Urothelium cell line (cell line): ENCODE results near the gene NGDN.

ENCODE experiments used
- DNase-seq: peaks from one replicate; pipeline ENCODE4 v3.0.0; 2011; ENCODE audit warnings: low spot score, mixed read lengths
- FAIRE-seq: peaks from 2 replicates; lab custom pipeline; 2011; peaks lifted over from hg19 to GRCh38; lab: Jason Lieb, UNC

NGDN gene

DNA sequence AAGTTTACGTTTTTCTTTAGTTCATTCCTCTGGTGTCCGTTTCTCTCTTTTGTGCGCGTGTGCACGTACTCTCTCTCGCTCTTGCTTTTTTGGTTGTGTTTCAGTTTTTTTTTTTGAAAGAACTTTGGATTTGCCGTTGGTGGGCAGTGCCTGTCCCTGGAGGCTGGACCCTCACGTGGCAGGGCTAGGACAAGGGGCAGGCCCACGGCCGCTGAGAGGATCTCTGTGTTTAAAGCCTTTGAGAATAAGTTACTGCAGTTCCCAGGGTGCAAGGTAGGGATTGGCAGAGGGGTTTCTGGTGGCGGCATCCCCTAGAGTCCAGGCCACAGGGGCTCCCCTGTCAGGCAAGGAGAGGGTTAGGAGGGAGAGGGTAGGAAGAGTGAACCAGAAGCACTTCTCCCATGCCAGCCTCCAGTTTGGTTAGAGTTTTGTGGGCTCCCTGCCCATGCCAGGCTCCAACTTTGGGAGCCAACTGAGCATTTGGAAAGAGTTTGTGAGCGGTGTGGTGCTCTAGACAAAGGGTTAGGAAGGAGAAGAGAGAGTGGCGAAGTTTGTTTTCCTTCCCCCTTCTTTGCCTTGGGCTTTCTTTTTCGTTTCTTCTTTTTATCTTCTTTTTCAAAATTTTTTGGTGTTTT lies 51.5 kb downstream of the NGDN start:
- DNase-seq: no peak
- FAIRE-seq: no peak

DNA sequence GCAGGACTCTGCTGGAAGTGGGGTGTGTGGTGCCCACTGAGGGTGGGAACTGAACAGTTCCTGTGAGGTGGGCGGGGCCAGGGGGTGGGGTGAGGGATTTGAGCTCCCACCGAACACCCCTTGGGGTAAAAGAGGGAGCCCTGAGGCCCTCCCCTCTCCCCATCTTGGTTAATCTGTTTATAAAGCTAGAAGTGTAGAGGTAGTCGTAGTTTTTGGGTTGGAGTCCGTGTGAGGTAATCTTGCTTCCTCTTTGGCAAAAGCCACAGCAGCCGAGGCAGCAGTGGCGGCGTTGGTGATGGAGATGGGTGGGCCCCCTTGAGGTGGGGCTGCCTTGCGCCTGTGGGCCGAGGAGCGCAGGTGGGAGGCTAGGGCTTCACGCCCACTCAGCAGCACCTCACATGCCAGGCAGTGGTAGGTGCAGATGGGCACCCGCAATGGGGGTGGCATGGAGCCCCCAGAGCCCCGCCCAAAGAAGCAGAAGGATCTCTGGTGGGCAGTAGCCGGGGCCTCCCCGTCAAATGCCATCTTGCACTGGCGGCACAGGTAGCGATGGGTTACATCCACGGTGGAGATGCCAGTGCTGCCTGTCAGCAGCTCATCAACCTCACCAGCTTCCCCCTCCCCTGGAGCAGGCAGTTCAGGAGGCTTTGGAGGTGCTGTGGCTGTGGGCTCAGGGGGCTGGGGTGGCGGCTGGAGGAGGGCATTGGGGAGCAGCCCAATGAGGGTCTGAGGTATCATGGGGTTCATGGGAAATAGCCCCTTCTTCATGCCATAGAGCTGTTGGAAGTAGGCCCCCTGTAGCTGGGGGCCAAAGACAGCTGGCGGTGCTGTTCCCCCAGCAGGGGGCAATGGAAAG lies 52.5 kb downstream of the NGDN start:
- no peak for FAIRE-seq
- no peak for DNase-seq

DNA sequence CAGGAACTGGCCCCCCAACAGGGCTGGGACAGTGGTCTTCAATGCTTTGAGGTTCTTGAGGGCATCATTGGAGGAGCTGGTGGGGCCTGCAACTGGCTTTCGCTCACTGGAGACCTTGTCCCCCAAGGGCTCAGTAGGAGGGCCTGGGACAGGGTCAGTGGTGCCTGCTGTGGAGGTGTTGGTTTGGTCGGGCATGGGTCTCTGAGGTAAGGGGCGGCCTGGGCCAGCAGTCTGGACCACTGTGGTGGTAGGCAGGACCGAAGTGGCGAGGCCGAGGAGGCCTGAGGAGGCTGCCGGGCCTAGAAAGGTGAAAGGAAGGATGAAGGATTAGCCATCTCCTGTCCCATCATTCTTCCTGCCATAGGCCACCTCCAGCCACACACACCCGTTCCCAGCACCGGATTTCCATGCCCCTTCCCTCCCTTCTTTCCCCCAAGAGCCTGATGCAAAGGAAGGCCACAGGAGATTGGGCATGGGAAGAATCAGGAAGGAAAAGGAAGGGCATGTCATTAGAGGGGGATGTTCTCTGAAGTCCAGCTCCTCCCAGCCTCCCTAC lies 53.2 kb downstream of the NGDN start:
- FAIRE-seq (no peak), DNase-seq (no peak)

DNA sequence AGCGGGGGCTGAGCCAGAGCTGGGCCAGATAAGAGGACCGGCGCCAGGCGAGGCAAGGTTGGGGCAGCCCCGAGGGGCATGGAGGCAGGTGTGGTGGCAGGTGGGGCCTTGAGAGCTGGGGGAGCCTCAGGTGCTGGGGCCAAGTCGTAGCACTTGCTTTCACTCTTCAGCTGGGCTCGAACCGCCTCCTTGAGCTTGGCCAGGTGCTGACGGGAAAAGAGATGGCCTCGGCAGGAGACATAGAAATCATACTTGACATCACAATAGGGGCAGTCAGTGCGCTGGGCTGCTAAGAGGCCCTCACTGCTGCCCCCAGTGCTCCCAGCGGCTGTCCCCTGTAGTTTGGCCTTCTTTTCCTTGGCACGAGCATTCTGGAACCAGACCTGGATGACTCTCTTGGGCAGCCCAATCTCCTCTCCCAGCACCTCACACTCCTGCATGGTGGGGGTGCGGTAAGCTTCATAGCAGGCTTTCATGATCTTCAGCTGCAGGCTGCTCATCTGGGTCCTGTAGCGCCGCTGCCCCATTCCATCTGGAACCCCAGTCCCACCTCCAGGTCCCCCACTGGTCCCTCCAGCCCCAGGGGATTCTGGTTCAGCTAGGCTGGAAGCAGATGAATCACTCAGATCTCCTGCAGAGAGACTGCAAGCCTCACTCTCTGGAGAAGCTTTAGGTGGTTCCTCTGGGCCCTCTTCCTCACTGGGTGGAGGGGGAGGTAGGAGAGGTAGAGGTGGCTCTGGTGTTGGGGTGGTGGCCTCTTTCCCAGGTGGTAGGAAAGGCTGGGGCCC lies 53.9 kb downstream of the NGDN start:
- DNase-seq (no peak), FAIRE-seq (no peak)

DNA sequence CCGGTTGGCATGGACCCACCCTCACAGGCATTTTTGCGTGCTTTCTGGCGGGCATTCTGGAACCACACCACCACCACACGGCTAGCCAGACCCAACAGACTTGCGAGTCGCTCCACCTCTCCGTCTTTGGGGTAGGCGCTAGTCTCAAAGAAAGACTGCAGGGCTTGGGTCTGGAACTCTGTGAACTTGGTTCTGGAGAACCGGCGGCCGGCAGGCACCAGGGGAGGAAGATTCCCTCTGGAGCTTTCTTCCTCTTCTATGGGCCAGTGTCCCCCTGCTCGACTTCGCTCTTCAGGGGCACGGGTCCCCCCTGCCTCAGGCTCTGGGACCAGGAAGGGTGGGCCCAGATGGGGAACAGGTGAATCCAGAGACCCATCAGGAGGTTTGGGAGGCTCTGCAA lies 55.5 kb downstream of the NGDN start:
- FAIRE-seq (no peak), DNase-seq (no peak)

DNA sequence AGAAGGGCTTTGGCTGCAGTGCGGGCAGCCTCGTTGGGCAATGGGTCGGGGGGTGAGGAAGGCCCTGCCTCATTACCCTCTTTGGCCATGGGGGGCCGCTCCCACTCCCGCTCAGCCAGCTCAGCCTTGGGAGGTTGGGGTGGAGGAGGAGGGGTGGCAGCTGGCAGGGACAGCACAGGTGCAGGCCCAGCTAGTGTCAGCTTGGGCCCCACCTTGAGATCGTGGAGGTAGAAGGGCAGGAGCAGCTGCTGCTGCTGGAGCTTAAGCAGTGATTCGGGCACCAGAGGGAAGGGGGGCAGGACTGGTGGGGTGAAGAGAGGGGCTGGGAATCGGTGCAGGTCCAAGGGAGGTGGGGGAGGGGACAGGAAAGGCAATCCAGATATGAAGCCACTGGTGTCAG lies 56.1 kb downstream of the NGDN start:
- FAIRE-seq: no peak
- no peak for DNase-seq
